ENCODE measurements around the gene ARHGAP44. TPM values are rescaled to one million over a fixed set of nuclear protein-coding genes. Genes with fewer than 3 reads are reported as not detected.

Gene ARHGAP44
- total and polyA plus RNA-seq, 2 donors (not counting 3 experiments of a cell fraction or from before 2014, with no cell fraction given), result 0.11 to 0.42 TPM

- no peak for DNase-seq (ENCODE audit: low read depth, low spot score)
- POLR2A ChIA-PET, result no interaction called here
- H3K27ac ChIP-seq (ENCODE audit: insufficient read depth, low read depth, low read length), result no peak overlapping the region
- FAIRE-seq, result no peak
- no peaks in the 10 kb centered on the region for H3K4me1 ChIP-seq (ENCODE audit: control insufficient read depth, extremely low read depth, insufficient read depth, low read length)
- H3K79me2 ChIP-seq (ENCODE audit: control insufficient read depth, insufficient read depth, low read length), result no peaks in the 10 kb centered on the region
- no peaks in the 10 kb centered on the region for H4K20me1 ChIP-seq (replicated peaks; ENCODE audit: control insufficient read depth, extremely low read depth, insufficient read depth, low read length)
- dilution Hi-C loops (cut with MboI; ENCODE audit: extremely low pct_ligation_motif_present, low sequenced_read_pairs) (no loop called here), intact Hi-C loops (cut with micrococcal nuclease) (no loop called here)
- no peaks in the 10 kb centered on the region for H3K9me3 ChIP-seq (replicated peaks; ENCODE audit: control insufficient read depth, insufficient read depth, low read length)
- no TSS peak for BruUV-seq (replicated peaks)
- H3K9me1 ChIP-seq (replicated peaks; ENCODE audit: control insufficient read depth, extremely low read depth, insufficient read depth, low read length), result no peaks in the 10 kb centered on the region
- no peak overlapping the region for H3K4me3 ChIP-seq (replicated peaks in 1 of 3; ENCODE audit: insufficient read depth in 1 of 3, low read depth in 1 of 3, low read length in 3 of 3)
- H3K27me3 ChIP-seq (ENCODE audit: control insufficient read depth in 2 of 2, insufficient read depth in 2 of 2, low read length in 2 of 2), result no peaks in the 10 kb centered on the region
- peaks cover 18 to 32% of the 10 kb centered on the region in 2 experiments for H3K36me3 ChIP-seq (ENCODE audit: control insufficient read depth in 2 of 2, extremely low read depth in 1 of 2, insufficient read depth in 2 of 2, low read length in 2 of 2)
- H3K4me2 ChIP-seq (ENCODE audit: insufficient read depth, low read length), result no peak overlapping the region
- no peak overlapping the region for H2AFZ ChIP-seq (ENCODE audit: low read depth, low read length)
- H3K9ac ChIP-seq (replicated peaks; ENCODE audit: extremely low read depth, insufficient read depth, low read length), result no peak overlapping the region
- TF ChIP-seq JUN (IDR thresholded peaks at IDR 0.05; ENCODE audit: borderline replicate concordance, insufficient read depth, insufficient read length, low read depth), result no peak
- no peak for TF ChIP-seq MAX (IDR thresholded peaks at IDR 0.05; ENCODE audit: insufficient read depth, insufficient read length)
- no peak for TF ChIP-seq MYC (IDR thresholded peaks at IDR 0.05; ENCODE audit: low read depth, low read length)
- TF ChIP-seq CTCF (IDR thresholded peaks at IDR 0.05; ENCODE audit: extremely low read depth in 1 of 2, insufficient read depth in 1 of 2, low read depth in 1 of 2, low read length in 2 of 2), result no peak
- TF ChIP-seq EZH2 (IDR thresholded peaks at IDR 0.05; ENCODE audit: borderline replicate concordance, low read depth, low read length, severe bottlenecking), result no peak
- no peak for TF ChIP-seq GATA2 (IDR thresholded peaks at IDR 0.05; ENCODE audit: insufficient read depth, insufficient read length, low read depth, low read length)
- CTCF ChIA-PET, result no interaction called here
Measured at GRCh38 chr17:12990041-12990808, 200.9 kb downstream of the ARHGAP44 start.

Data from endothelial cell of umbilical vein (primary cell).